Skeletal muscle satellite cell (primary cell): ENCODE data around the gene FBLIM1.

Experiments used
- H3K27me3 ChIP-seq: 2 replicates; pipeline ENCODE4 v1.7.0; 2013; ENCODE audit warnings: low read length; ENCODE audit not compliant: control insufficient read depth, insufficient read depth
- H3K36me3 ChIP-seq: 2 replicates; pipeline ENCODE4 v1.7.0; 2013; ENCODE audit warnings: mild to moderate bottlenecking, control low read depth, low read length; ENCODE audit not compliant: insufficient read depth
- H3K4me1 ChIP-seq: 2 replicates; pipeline ENCODE4 v1.7.0; 2013; ENCODE audit warnings: low read length; ENCODE audit not compliant: control insufficient read depth, insufficient read depth
- H3K4me2 ChIP-seq: 2 replicates; pipeline ENCODE4 v1.7.0; 2013; ENCODE audit warnings: mild to moderate bottlenecking, low read length
- H3K4me3 ChIP-seq: 2 replicates; pipeline ENCODE4 v1.7.0; 2013; ENCODE audit warnings: low read length
- H3K9ac ChIP-seq: 2 replicates; pipeline ENCODE4 v1.7.0; 2013; ENCODE audit warnings: mild to moderate bottlenecking, low read depth, low read length, moderate library complexity
- H3K9me3 ChIP-seq: replicated peaks from 2 replicates; pipeline ENCODE4 v1.7.0; 2013; ENCODE audit warnings: mild to moderate bottlenecking, control low read depth, low read length

The FBLIM1 gene

DNA sequence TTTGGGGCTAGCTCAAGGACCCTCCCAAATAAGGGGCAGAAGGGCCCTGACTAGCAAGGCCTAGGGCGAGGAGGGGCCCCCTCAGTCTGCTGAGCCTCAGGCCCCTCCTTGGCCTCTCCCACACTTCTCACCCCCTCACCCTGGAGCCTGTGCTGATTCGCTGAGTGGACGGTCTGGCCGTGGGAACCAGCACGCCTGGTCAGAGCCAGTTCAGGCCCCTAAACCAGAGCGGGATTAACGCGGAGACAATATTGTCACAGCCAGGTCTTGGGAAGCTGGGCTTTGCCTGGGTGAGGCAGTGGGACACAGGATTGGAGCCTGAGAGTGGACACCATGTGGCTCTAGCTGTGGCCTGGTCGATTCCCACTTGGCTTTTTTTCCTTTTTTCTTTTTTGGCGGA lies 4.8 kb upstream of the FBLIM1 start:
- no peak overlapping the region for H3K9ac ChIP-seq
- peaks cover 40% of the 10 kb centered on the region for H3K4me1 ChIP-seq
- no peak overlapping the region for H3K4me2 ChIP-seq
- H3K27me3 ChIP-seq, result no peaks in the 10 kb centered on the region
- H3K4me3 ChIP-seq, result no peak overlapping the region
- H3K9me3 ChIP-seq, result no peaks in the 10 kb centered on the region
- no peaks in the 10 kb centered on the region for H3K36me3 ChIP-seq

DNA sequence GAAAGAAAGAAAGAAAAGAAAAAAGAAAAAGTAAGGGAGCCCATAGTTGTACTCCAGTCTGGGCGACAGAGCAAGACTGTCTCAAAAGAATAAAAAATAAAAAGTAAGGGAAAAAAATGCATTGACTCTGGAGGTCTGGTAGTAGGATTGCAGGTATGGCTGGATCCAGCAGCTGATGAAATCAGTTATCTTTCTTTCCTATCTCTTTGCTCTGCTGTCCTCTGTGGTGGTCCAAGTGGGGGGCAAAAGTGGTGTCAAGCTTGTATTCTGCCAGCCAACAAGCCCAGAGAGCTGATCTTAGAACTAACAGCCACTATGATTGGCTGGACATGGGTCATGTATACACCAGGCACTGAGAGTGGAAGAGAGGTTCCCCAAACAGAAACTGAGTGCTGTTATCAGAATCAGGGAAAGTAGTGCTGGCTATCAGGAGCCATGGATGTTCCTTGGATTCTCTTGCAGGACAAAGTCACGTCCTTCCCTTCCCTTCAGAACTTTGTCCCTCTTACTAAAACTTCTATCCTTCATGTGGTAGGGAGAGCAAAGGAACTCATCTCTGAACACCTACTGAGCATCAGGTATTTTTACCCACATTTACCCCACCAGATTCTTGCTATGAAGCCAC lies 3.5 kb upstream of the FBLIM1 start:
- Histone ChIP-seq H3K9me3 (no peaks in the 10 kb centered on the region), H3K4me1 (peaks cover 28% of the 10 kb centered on the region), H3K9ac (no peak overlapping the region), H3K4me2 (no peak overlapping the region), H3K27me3 (no peaks in the 10 kb centered on the region), H3K4me3 (no peak overlapping the region), H3K36me3 (no peaks in the 10 kb centered on the region)

- Histone ChIP-seq H3K9me3 (no peaks in the 10 kb centered on the region), H3K4me2 (no peak overlapping the region), H3K27me3 (no peaks in the 10 kb centered on the region), H3K9ac (no peak overlapping the region), H3K36me3 (no peaks in the 10 kb centered on the region), H3K4me1 (peaks cover 29% of the 10 kb centered on the region), H3K4me3 (no peak overlapping the region)
Measured at GRCh38 chr1:15755646-15756040, 3.0 kb upstream of the FBLIM1 start.

GRCh38 chr1:15756143-15757015 lies 2.2 kb upstream of the FBLIM1 start:
- H3K9ac ChIP-seq, result no peak overlapping the region

DNA sequence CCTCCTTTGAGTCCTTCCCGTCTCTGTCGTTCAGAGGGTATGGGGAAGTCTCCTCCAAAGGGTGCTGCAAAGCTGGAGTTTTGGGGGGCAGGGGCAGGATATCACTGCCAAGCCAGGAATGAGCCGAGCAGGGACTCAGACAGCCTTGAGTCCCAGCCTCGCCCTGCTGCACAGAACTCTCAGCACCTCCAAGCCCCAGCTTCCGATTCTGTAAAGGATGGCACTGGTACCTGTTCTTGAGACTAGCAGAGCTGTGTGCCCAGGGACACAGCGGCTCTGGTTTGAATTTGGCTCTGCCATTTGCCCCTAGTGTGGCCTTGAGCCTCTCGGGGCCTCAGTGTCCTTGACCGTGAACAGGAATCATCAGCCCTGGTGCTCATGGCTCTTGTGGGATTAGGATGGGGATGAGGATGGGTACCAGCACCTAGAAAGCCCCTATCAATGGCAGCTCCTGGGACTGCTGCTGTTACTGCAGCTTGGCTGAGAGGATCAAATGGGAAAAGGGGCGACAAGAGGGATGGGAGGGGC lies 1.5 kb upstream of the FBLIM1 start:
- no peak overlapping the region for H3K9ac ChIP-seq
- H3K4me1 ChIP-seq, result peaks cover 37% of the 10 kb centered on the region
- H3K4me2 ChIP-seq, result peak overlapping the region; percentile 68
- no peaks in the 10 kb centered on the region for H3K36me3 ChIP-seq
- H3K9me3 ChIP-seq, result no peaks in the 10 kb centered on the region
- H3K27me3 ChIP-seq, result no peaks in the 10 kb centered on the region
- no peak overlapping the region for H3K4me3 ChIP-seq

More at GRCh38 chr1:15756143-15757015, 2.2 kb upstream of the FBLIM1 start:
- peak overlapping the region; percentile 61 for H3K4me2 ChIP-seq
- no peaks in the 10 kb centered on the region for H3K9me3 ChIP-seq
- no peak overlapping the region for H3K4me3 ChIP-seq
- no peaks in the 10 kb centered on the region for H3K27me3 ChIP-seq
- H3K4me1 ChIP-seq, result peaks cover 37% of the 10 kb centered on the region
- no peaks in the 10 kb centered on the region for H3K36me3 ChIP-seq

GRCh38 chr1:15757575-15758342 lies 836 bp upstream of the FBLIM1 start:
- Histone ChIP-seq H3K4me1 (peaks cover 37% of the 10 kb centered on the region), H3K9ac (peak overlapping the region; percentile 14), H3K9me3 (no peaks in the 10 kb centered on the region), H3K4me3 (peak overlapping the region; percentile 35), H3K4me2 (peak overlapping the region; percentile 68), H3K36me3 (no peaks in the 10 kb centered on the region), H3K27me3 (no peaks in the 10 kb centered on the region)

DNA sequence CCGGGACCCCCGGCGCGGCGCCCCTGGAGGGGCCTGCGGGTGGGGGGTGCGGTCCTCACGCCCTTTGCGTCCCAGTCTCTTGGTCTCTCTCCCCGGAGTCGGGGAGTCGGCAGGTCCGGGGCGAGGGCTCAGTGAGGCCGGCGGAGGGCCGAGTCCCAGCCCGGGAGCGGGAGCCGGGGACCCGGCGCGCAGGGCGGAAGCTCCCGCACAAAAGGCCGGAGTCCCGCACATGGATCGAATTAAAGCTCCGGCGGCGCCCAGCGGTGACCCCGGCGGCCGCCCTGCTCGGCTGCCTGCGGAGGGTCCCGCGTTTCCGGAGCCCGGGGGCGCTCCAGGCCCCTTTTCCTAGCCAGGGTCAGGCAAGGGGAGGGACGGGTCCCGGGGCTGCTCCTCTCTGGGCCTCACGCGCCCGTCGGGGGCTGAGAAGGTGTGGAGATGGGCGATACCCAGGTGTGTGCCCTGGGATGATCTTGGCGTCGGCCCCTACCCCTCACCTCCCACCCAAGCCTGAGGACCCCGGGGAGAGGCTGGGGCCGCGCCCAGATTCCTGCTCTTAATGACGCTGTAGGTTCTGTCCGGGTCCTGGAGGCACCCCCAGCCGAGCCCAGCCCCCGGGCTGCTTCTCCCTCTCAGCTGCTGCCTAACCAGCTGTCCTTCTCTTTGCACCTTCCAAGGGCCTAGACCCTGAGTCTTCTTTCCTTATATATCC lies 512 bp downstream of the FBLIM1 start:
- H3K9ac ChIP-seq, result peak overlapping the region; percentile 95
- H3K36me3 ChIP-seq, result peaks cover under 1% of the 10 kb centered on the region
- H3K27me3 ChIP-seq, result no peaks in the 10 kb centered on the region
- H3K9me3 ChIP-seq, result no peaks in the 10 kb centered on the region
- H3K4me2 ChIP-seq, result peak overlapping the region; percentile 91
- H3K4me3 ChIP-seq, result peak overlapping the region; percentile 88
- peaks cover 37% of the 10 kb centered on the region for H3K4me1 ChIP-seq

DNA sequence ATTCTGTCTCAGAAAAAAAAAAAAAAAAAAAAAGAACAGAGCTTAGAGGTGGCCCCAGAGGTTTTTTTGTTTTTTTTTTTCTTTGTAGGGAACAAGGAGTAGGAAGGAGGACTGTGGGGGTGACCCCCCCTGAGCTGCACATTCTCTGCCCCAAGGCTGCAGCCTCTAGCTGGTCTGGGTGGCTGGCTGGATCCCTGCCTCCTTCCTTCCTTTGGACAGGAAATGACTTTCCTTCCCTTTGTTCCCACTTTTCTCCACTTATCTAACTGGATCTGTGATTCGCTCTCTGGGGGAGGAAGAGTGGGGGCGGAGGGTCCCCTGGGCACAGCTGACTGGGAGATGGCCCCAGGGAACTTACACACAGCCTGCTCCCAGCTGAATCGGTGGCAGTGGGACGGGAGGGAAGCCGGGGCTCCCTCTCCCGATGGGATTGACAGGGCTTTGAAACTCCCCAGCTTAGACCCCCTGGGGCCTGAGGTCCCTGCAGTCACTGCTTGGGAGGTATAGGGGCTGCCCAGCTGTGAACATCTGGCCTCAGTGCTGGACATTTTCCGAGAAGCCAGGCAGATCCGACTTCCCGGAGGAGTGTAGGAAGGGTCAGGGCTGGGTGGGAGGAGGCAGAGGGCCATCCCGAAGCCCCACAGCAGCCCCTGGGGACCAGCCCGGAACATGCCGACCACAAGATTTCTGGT lies 2.1 kb downstream of the FBLIM1 start:
- peak overlapping the region; percentile 82 for H3K9ac ChIP-seq
- H3K4me3 ChIP-seq, result peak overlapping the region; percentile 88
- peaks cover 46% of the 10 kb centered on the region for H3K4me1 ChIP-seq
- peak overlapping the region; percentile 91 for H3K4me2 ChIP-seq
- H3K27me3 ChIP-seq, result no peaks in the 10 kb centered on the region
- no peaks in the 10 kb centered on the region for H3K9me3 ChIP-seq
- peaks cover 16% of the 10 kb centered on the region for H3K36me3 ChIP-seq

DNA sequence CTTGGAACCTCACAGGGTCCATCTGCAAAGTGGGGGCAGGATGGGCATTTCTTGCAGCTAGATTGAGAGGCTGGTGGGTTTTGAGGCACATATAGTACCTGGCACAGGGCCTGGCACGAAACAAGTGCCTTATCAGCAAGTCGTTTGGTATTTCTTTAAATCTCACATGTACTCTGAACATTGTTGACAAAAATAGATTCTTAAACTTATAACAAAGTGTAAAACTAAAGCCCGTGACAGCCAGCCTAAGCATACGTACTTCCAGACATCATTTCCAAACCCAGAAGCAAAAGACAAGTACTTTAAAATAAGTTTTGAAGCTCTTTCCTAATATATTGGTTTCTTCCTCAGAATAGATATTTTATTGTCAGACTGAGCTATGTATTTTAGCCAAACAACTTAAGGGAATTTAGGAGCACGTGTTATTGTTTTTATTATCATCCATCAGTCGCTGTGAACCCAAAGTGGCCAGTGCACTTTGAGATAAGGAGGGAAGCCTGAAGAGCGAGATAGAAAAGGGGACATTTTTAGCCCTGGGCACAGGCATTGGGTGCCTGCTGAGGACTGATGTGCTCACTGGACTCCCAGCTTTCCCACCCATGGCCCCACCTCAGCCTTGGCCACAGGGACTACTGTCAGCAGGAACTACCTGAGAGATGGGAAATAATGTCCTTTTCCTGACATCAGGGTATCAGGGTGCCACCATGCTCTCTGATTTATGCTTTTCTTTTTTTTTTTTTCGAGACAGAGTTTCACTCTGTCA lies 3.0 kb downstream of the FBLIM1 start:
- Histone ChIP-seq H3K27me3 (no peaks in the 10 kb centered on the region), H3K4me3 (peak overlapping the region; percentile 88), H3K4me2 (peak overlapping the region; percentile 91), H3K4me1 (peaks cover 44% of the 10 kb centered on the region), H3K9me3 (no peaks in the 10 kb centered on the region), H3K36me3 (peaks cover 16% of the 10 kb centered on the region), H3K9ac (peak overlapping the region; percentile 82)

GRCh38 chr1:15762546-15762945 lies 4.0 kb downstream of the FBLIM1 start:
- H3K27me3 ChIP-seq, result no peaks in the 10 kb centered on the region
- H3K36me3 ChIP-seq, result peaks cover 23% of the 10 kb centered on the region
- H3K4me1 ChIP-seq, result peaks cover 34% of the 10 kb centered on the region
- H3K4me3 ChIP-seq, result no peak overlapping the region
- H3K9ac ChIP-seq, result no peak overlapping the region
- no peak overlapping the region for H3K4me2 ChIP-seq
- H3K9me3 ChIP-seq, result no peaks in the 10 kb centered on the region
